HepG2 (cell line): ENCODE data around the gene TNRC18. TPM values are rescaled to one million over a fixed set of nuclear protein-coding genes. Genes with fewer than 3 reads are reported as not detected.
A peak's percentile ranks its signal among the peaks of the same experiment; 100 is the strongest.

Experiments
- ATAC-seq: fragments of 200-7000 bp; cut with Tn5 transposase; 3 replicates; pipeline ENCODE4 v1.9.1; 2020; ENCODE audit warnings: mild to moderate bottlenecking, moderate library complexity
- BruUV-seq: library from RNA; stranded (reverse); fragments of 400-500 nt; replicated peaks from 2 replicates; lab custom pipeline; 2021; lab: Mats Ljungman, UMichigan
- CTCF ChIA-PET: fragments of 300-600 bp; formaldehyde crosslinking; extraction: SDS; loops from one replicate; lab custom pipeline; 2021; ENCODE audit warnings: low total read pairs, inconsistent platforms, low intra/inter-chr PET ratio; lab: Yijun Ruan, JAX
- POLR2A ChIA-PET: fragments of 350-600 bp; sonication (Branson Sonifier 250); formaldehyde crosslinking; loops from one replicate; lab custom pipeline; 2020; ENCODE audit warnings: antibody characterized with exemption, inconsistent platforms; lab: Yijun Ruan, JAX
- DNase-seq: peaks from one replicate; pipeline ENCODE4 v3.0.0-alpha.2; 2015; ENCODE audit warnings: low spot score
- FAIRE-seq: peaks from 3 replicates; lab custom pipeline; 2011; peaks lifted over from hg19 to GRCh38; lab: Jason Lieb, UNC
- H2AFZ ChIP-seq: one replicate; pipeline ENCODE4 v1.6.1; 2011; ENCODE audit warnings: low read length, inconsistent platforms
- H3K27ac ChIP-seq: fragments of 300-600 bp; 3 replicates; pipeline ENCODE4 v1.8.0; 2011; ENCODE audit warnings: mixed run types, mild to moderate bottlenecking, mixed read lengths, low read length, inconsistent platforms; ENCODE audit not compliant: insufficient read depth; ENCODE audit errors: extremely low read length
- H3K27me3 ChIP-seq, 2 experiments: fragments of 200-600 bp in 1 of 2; 2 replicates in 1 of 2; 3 replicates in 1 of 2; pipeline versions ENCODE4 v1.6.0 to v1.8.0; 2011; ENCODE audit warnings: low read length in 2 of 2, mild to moderate bottlenecking in 2 of 2, moderate library complexity in 2 of 2, inconsistent platforms in 1 of 2; ENCODE audit not compliant: insufficient read depth in 2 of 2, control insufficient read depth in 1 of 2
- H3K36me3 ChIP-seq, 2 experiments: fragments of 200-600 bp in 1 of 2; replicated peaks in 1 of 2; 2 replicates in 1 of 2; 3 replicates in 1 of 2; pipeline versions ENCODE4 v1.5.1 to v1.8.0; 2011; ENCODE audit warnings: low read length in 2 of 2, inconsistent platforms in 1 of 2; ENCODE audit not compliant: insufficient read depth in 2 of 2, control insufficient read depth in 1 of 2
- H3K4me1 ChIP-seq: 2 replicates; pipeline ENCODE4 v1.5.1; 2012; ENCODE audit warnings: low read length, inconsistent platforms; ENCODE audit not compliant: insufficient read depth
- H3K4me2 ChIP-seq: 2 replicates; pipeline ENCODE4 v1.6.0; 2011; ENCODE audit warnings: low read depth, low read length, inconsistent platforms
- H3K4me3 ChIP-seq, 3 experiments: fragments of 200-600 bp in 1 of 3; sonication (generic), shearing (Covaris generic) in 1 of 3; replicated peaks in 1 of 3; 2 replicates each; pipeline ENCODE4 v1.5.1; 2011 to 2016; ENCODE audit warnings: low read length in 3 of 3, inconsistent platforms in 2 of 3, low read depth in 2 of 3, mild to moderate bottlenecking in 2 of 3, control low read depth in 1 of 3, mixed read lengths in 1 of 3; ENCODE audit not compliant: insufficient read depth in 1 of 3
- H3K79me2 ChIP-seq: one replicate; pipeline ENCODE4 v1.6.1; 2011; ENCODE audit warnings: low read length, inconsistent platforms; ENCODE audit not compliant: insufficient read depth
- H3K9ac ChIP-seq: 2 replicates; pipeline ENCODE4 v1.6.0; 2011; ENCODE audit warnings: mild to moderate bottlenecking, low read depth, low read length, inconsistent platforms; ENCODE audit not compliant: insufficient read depth
- H3K9me3 ChIP-seq: 2 replicates; pipeline ENCODE4 v1.5.1; 2012; ENCODE audit warnings: mild to moderate bottlenecking, low read length
- H4K20me1 ChIP-seq: 2 replicates; pipeline ENCODE4 v1.6.0; 2011; ENCODE audit warnings: inconsistent platforms, mild to moderate bottlenecking, low read length, moderate library complexity; ENCODE audit not compliant: insufficient read depth
- AGO1 ChIP-seq: fragments of 200-400 bp; formaldehyde crosslinking; IDR thresholded peaks from 2 replicates; pipeline ENCODE4 v1.6.1; 2017; ENCODE audit warnings: mild to moderate bottlenecking, low read depth, low read length, moderate library complexity; ENCODE audit not compliant: poor library complexity, severe bottlenecking
- FOXO4 ChIP-seq: sonication (generic); formaldehyde crosslinking; conservative IDR thresholded peaks from 2 replicates; pipeline ENCODE4 v1.8.1; 2023; ENCODE audit warnings: missing genetic modification reagents
- HOXA9 ChIP-seq: sonication (generic); formaldehyde crosslinking; IDR thresholded peaks from 2 replicates; pipeline ENCODE4 v1.8.1; 2022; ENCODE audit warnings: missing genetic modification reagents, mild to moderate bottlenecking, moderate library complexity, borderline replicate concordance
- REST ChIP-seq, 2 experiments: IDR thresholded peaks; 2 replicates each; pipeline ENCODE4 v1.6.1; 2011 to 2012; ENCODE audit warnings: low read length in 2 of 2, borderline replicate concordance in 1 of 2, low read depth in 1 of 2, mild to moderate bottlenecking in 1 of 2, moderate library complexity in 1 of 2
- WGBS: methylation state at CpG from one replicate; pipeline ENCODE4 v1.1.6; 2017; ENCODE audit warnings: low lambda C conversion rate; 5-methylcytosine and 5-hydroxymethylcytosine counted together
- in situ Hi-C: cut with HindIII; loops from 2 replicates; pipeline ENCODE4 v1.10.0; 2017; ENCODE audit warnings: low pct_unique_long_range_greater_than_20kb; ENCODE audit not compliant: extremely low pct_ligation_motif_present
- intact Hi-C: fragments of 100-400 bp; cut with micrococcal nuclease; formaldehyde crosslinking; loops from one replicate; pipeline ENCODE4 v1.10.0; 2022; ENCODE audit not compliant: unreplicated experiment
- polyA plus RNA-seq, 8 experiments: library from polyadenylated mRNA; depleted of rRNA in 3 of 8; stranded (reverse) in 7 of 8; unstranded in 1 of 8; fragments of >200 nt; fragmentation: Illumina TruSeq in 4 of 8; extraction: Trizol in 4 of 8; gene quantifications; 2 replicates each; pipeline versions ENCODE4 v1.2.1 to v1.2.3, GENCODE V29; 2011 to 2016; ENCODE audit warnings: low read depth in 4 of 8, missing spikeins in 1 of 8, mixed read lengths in 1 of 8; ENCODE audit not compliant: insufficient read depth in 1 of 8
- total RNA-seq, 5 experiments: library from RNA; depleted of rRNA; stranded (reverse); fragments of >200 nt; fragmentation: Illumina TruSeq; extraction: Trizol; gene quantifications; 2 replicates each; pipeline ENCODE4 v1.2.3, GENCODE V29; 2016; ENCODE audit warnings: low read depth in 1 of 5

Gene TNRC18
- total and polyA plus RNA-seq, 2 of the 13 experiments (the other 11 are each of a cell fraction or from before 2014, with no cell fraction given): 11.7 to 17.4 TPM

- TF ChIP-seq FOXO4 (CRISPR knock-in tag) (0 out of 2 replicates have a peak, but pooled peaks have one; percentile 27), REST (IDR thresholded peaks at IDR 0.05; ENCODE audit: borderline replicate concordance in 1 of 2, low read depth in 1 of 2, low read length in 2 of 2) (no peak)
Observed at GRCh38 chr7:5452470-5452899, 28.9 kb upstream of the TNRC18 start (continued).

GRCh38 chr7:5451391-5451790 is 27.8 kb upstream of the TNRC18 start:
- H3K79me2 ChIP-seq: no peaks in the 10 kb centered on the region
- CTCF ChIA-PET: interaction anchor here (0.8 to 2.4 kb wide), 2 partner anchors 85 to 211 kb away, joined by 3 to 16 read pairs; no protein-coding TSS in a partner anchor
- 39% methylated on average over 11 of the region's 13 CpGs for WGBS
- no peak for FAIRE-seq
- TF ChIP-seq HOXA9 (CRISPR knock-in tag) (no peak), AGO1 (peak; percentile 20)
- TF ChIP-seq, all 625 proteins: peak for 1
- no peak overlapping the region for H3K9ac ChIP-seq
- intact Hi-C loops (no loop called here), in situ Hi-C loops (loop anchor here (5.0 to 25.0 kb wide), 3 partner anchors 84 to 314 kb away; no protein-coding TSS in a partner anchor)
- POLR2A ChIA-PET: interaction anchor here (1.7 to 3.4 kb wide), 2 partner anchors 27 to 85 kb away, joined by 4 to 16 read pairs; partner anchors contain the start of gene TNRC18
- no peak overlapping the region for H3K27ac ChIP-seq
- H4K20me1 ChIP-seq: peaks cover 3% of the 10 kb centered on the region; the same call in 1 of the 2 replicates
- H3K27me3 ChIP-seq: peaks cover 0 to 4% of the 10 kb centered on the region in 2 experiments; a peak in 4 of 5 replicates
- H3K9me3 ChIP-seq: no peaks in the 10 kb centered on the region
- no peak overlapping the region for H2AFZ ChIP-seq
- H3K4me1 ChIP-seq: peaks cover 42% of the 10 kb centered on the region
- H3K4me2 ChIP-seq: no peak overlapping the region
- peak; percentile 22 for ATAC-seq
- BruUV-seq: no TSS peak
- no peak overlapping the region for H3K4me3 ChIP-seq
- no peaks in the 10 kb centered on the region for H3K36me3 ChIP-seq
- no peak for DNase-seq
